ENCODE results near the gene CLCN5.

CLCN5 gene

DNA sequence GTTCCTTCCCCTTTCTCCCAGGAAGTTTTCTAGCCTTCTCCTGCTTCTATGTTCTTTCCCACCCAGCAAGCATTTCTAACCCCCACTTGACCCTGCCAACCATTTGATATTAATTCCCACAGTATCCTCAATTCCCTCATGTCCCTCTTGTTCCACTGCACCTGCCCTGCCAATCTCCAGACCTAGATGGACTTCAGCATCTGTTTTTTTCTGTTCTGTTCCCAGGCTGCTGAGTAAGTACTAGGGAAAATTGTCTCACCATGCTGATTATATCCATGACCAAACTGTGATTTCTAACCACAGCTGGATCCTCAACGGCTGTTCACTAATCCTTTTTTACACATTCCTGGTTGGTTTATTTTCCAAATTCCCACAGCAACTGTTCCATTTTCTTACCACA lies 37.7 kb downstream of the CLCN5 start:
- H3K4me3 ChIP-seq (ENCODE audit: low read length in 2 of 2): no peak overlapping the region
- H3K4me1 ChIP-seq (ENCODE audit: control insufficient read depth in 2 of 2, insufficient read depth in 2 of 2, low read length in 2 of 2): no peaks in the 10 kb centered on the region
- no peaks in the 10 kb centered on the region for H3K36me3 ChIP-seq (ENCODE audit: control insufficient read depth in 2 of 2, insufficient read depth in 2 of 2, low read length in 2 of 2)
- no peaks in the 10 kb centered on the region for H3K27me3 ChIP-seq (ENCODE audit: control insufficient read depth in 2 of 2, insufficient read depth in 2 of 2, low read length in 2 of 2)
- H3K9me3 ChIP-seq (ENCODE audit: control insufficient read depth in 2 of 2, low read length in 2 of 2): no peaks in the 10 kb centered on the region
- H3K9ac ChIP-seq (ENCODE audit: low read depth in 1 of 2, low read length in 2 of 2): no peak overlapping the region
- no peak overlapping the region for H3K27ac ChIP-seq (ENCODE audit: low read depth in 2 of 2, low read length in 2 of 2)

DNA sequence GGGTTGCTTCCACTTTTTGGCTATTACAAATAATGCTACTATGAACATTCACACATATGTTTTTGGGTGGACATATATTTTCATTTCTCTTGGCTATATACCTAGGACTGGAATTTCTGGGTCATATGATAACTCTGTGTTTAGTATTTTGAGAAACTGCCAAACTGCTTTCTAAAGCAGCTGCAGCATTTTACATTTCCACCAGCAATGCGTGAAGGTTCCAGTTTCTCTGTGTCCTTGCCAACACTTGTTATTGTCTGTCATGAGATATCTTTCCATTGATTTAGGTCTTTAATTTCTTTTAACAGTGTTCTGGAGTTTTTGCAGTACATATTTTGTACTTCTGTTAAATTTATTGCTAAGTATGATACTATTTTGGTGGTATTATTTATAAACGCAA lies 48.3 kb downstream of the CLCN5 start:
- no peak overlapping the region for H3K27ac ChIP-seq (ENCODE audit: low read depth in 2 of 2, low read length in 2 of 2)
- no peak overlapping the region for H3K9ac ChIP-seq (ENCODE audit: low read depth in 1 of 2, low read length in 2 of 2)
- H3K27me3 ChIP-seq (ENCODE audit: control insufficient read depth in 2 of 2, insufficient read depth in 2 of 2, low read length in 2 of 2): no peaks in the 10 kb centered on the region
- no peaks in the 10 kb centered on the region for H3K9me3 ChIP-seq (ENCODE audit: control insufficient read depth in 2 of 2, low read length in 2 of 2)
- H3K4me1 ChIP-seq (ENCODE audit: control insufficient read depth in 2 of 2, insufficient read depth in 2 of 2, low read length in 2 of 2): no peaks in the 10 kb centered on the region
- no peak overlapping the region for H3K4me3 ChIP-seq (ENCODE audit: low read length in 2 of 2)
- no peaks in the 10 kb centered on the region for H3K36me3 ChIP-seq (ENCODE audit: control insufficient read depth in 2 of 2, insufficient read depth in 2 of 2, low read length in 2 of 2)

DNA sequence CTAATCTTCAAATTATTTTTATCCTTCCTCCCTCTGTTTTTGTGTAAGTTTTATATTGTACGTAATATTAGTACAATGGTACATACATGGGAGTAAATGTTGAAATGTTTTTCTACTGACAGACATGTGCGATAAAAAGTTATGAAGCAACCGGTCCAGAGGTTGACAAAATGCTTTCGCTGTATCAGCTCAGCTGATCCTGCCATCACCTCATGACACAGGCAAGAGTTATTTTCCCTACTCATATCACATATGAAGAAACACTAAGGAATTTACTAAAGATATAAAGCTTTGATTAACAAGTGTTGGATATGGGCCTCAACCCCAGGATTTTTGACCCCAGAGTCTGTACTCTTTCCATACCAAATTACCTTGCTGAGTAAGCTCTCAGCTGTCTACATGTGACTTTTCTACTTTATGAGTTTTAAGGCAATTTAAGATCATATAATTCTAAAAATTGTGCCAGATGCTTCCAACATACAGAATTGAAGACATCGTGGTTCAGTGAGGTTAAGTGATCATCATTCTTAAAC lies 50.0 kb downstream of the CLCN5 start:
- Histone ChIP-seq H3K9ac (ENCODE audit: low read depth in 1 of 2, low read length in 2 of 2) (no peak overlapping the region), H3K27me3 (ENCODE audit: control insufficient read depth in 2 of 2, insufficient read depth in 2 of 2, low read length in 2 of 2) (no peaks in the 10 kb centered on the region), H3K9me3 (ENCODE audit: control insufficient read depth in 2 of 2, low read length in 2 of 2) (no peaks in the 10 kb centered on the region), H3K4me3 (ENCODE audit: low read length in 2 of 2) (no peak overlapping the region), H3K27ac (ENCODE audit: low read depth in 2 of 2, low read length in 2 of 2) (no peak overlapping the region), H3K36me3 (ENCODE audit: control insufficient read depth in 2 of 2, insufficient read depth in 2 of 2, low read length in 2 of 2) (no peaks in the 10 kb centered on the region), H3K4me1 (ENCODE audit: control insufficient read depth in 2 of 2, insufficient read depth in 2 of 2, low read length in 2 of 2) (no peaks in the 10 kb centered on the region)

DNA sequence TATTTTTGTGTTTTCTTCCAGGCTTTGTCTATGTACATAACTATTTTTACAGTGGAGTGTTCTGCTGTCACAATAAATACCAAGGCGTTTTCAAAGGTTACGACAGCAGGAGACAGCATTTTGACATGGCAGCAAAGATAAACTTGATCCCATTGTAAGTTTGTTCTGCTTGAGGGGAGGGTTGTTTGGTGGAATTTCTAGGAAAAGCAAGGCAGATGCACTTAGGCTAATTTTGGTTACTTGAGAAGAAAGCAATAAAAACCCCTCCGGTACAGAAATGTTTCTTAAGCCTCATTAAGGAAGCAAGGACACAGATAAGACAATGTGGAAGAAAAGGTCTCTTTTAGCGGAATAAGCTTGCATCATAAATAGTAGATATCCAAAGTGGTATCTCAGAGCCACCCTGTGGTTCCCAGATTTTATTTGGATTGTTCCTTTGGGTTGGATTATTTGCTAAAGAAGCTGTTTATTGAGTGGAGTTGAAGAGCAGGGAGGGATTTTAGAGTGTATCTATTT lies 54.3 kb downstream of the CLCN5 start:
- no peaks in the 10 kb centered on the region for H3K27me3 ChIP-seq (ENCODE audit: control insufficient read depth in 2 of 2, insufficient read depth in 2 of 2, low read length in 2 of 2)

DNA sequence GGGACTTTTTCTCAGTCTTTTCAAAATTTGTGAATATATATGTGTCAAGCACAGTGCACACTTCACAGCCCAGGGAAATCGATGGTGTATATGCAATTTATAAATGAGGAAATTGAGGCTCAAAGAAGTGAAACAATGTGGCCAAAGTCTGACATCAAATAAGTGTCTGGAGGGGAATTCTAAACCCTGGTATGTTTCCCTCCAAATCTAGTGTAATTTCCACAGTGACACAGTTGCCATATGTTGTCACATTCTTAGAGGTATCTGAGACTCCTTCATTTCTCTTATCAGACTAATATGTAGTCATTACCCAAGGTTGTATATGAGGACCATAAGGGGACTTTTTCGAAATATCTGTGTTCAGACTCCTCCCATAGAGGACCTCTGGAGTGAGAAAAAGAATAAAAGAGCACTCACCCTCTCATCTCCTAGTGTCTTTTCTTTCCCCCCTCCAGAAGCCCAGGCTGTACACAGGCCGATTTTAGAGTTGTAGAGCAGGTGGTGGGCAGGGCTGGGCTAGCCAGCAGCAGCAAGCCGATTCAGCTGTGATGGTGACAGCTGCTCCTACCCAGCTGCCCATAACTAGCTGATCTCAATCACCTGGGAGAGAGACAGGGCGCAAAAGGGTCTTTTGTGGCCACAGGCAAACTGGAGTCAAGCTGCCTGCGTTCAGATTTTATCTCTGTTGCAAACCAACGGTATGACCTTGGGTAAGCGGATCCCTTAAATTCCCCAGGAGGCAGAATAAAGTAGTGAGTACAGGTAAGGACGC lies 55.1 kb downstream of the CLCN5 start:
- no peak overlapping the region for H3K27ac ChIP-seq (ENCODE audit: low read depth in 2 of 2, low read length in 2 of 2)
- no peaks in the 10 kb centered on the region for H3K4me1 ChIP-seq (ENCODE audit: control insufficient read depth in 2 of 2, insufficient read depth in 2 of 2, low read length in 2 of 2)
- no peaks in the 10 kb centered on the region for H3K36me3 ChIP-seq (ENCODE audit: control insufficient read depth in 2 of 2, insufficient read depth in 2 of 2, low read length in 2 of 2)
- H3K9me3 ChIP-seq (ENCODE audit: control insufficient read depth in 2 of 2, low read length in 2 of 2): no peaks in the 10 kb centered on the region
- H3K27me3 ChIP-seq (ENCODE audit: control insufficient read depth in 2 of 2, insufficient read depth in 2 of 2, low read length in 2 of 2): no peaks in the 10 kb centered on the region
- no peak overlapping the region for H3K9ac ChIP-seq (ENCODE audit: low read depth in 1 of 2, low read length in 2 of 2)
- H3K4me3 ChIP-seq (ENCODE audit: low read length in 2 of 2): no peak overlapping the region

More for the DNA sequence above, 54.3 kb downstream of the CLCN5 start:
- no peaks in the 10 kb centered on the region for H3K4me1 ChIP-seq (ENCODE audit: control insufficient read depth in 2 of 2, insufficient read depth in 2 of 2, low read length in 2 of 2)
- H3K36me3 ChIP-seq (ENCODE audit: control insufficient read depth in 2 of 2, insufficient read depth in 2 of 2, low read length in 2 of 2): no peaks in the 10 kb centered on the region
- H3K4me3 ChIP-seq (ENCODE audit: low read length in 2 of 2): no peak overlapping the region
- H3K9ac ChIP-seq (ENCODE audit: low read depth in 1 of 2, low read length in 2 of 2): no peak overlapping the region
- H3K9me3 ChIP-seq (ENCODE audit: control insufficient read depth in 2 of 2, low read length in 2 of 2): no peaks in the 10 kb centered on the region
- H3K27ac ChIP-seq (ENCODE audit: low read depth in 2 of 2, low read length in 2 of 2): no peak overlapping the region

DNA sequence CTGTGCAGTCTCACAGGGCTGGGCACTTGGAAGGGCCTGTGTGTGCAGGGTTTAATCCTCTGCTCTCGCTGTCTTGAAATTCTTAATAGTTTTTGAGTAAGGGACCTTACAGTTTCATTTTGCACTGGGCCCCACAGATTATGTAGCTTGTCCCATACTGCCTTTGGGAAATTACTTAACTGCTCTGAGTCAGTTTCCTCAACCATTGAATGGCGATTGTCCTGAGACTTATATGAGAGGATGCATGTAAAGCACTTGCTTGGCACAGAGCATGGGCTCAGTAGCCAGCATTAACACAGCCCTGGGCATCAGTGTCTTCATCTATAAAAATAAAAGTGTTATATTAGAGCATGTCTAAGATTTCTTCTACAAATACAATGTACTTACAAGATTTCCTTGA lies 55.8 kb downstream of the CLCN5 start:
- Histone ChIP-seq H3K27me3 (ENCODE audit: control insufficient read depth in 2 of 2, insufficient read depth in 2 of 2, low read length in 2 of 2) (no peaks in the 10 kb centered on the region), H3K9me3 (ENCODE audit: control insufficient read depth in 2 of 2, low read length in 2 of 2) (no peaks in the 10 kb centered on the region), H3K27ac (ENCODE audit: low read depth in 2 of 2, low read length in 2 of 2) (no peak overlapping the region), H3K4me3 (ENCODE audit: low read length in 2 of 2) (no peak overlapping the region), H3K36me3 (ENCODE audit: control insufficient read depth in 2 of 2, insufficient read depth in 2 of 2, low read length in 2 of 2) (no peaks in the 10 kb centered on the region), H3K4me1 (ENCODE audit: control insufficient read depth in 2 of 2, insufficient read depth in 2 of 2, low read length in 2 of 2) (no peaks in the 10 kb centered on the region), H3K9ac (ENCODE audit: low read depth in 1 of 2, low read length in 2 of 2) (no peak overlapping the region)

DNA sequence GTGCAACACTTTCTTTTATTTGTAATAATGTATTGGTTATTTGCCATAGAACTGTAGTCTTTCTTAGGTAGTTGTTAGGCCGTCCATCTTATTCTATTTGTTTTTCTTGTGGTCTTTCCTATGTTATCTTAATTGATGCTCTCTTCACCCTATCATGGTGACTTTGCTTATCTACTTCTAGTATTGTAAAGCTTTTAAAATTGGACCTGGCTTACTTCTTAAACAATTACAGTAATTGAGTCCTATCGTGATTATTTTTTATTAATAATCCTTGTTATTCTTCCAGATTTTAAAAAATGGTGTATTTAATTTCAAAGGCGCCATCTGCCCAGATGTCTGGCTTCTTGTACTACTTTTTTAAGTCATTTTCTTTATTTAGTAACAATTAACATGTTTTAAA lies 63.7 kb downstream of the CLCN5 start:
- Histone ChIP-seq H3K4me3 (ENCODE audit: low read length in 2 of 2) (no peak overlapping the region), H3K9ac (ENCODE audit: low read depth in 1 of 2, low read length in 2 of 2) (no peak overlapping the region), H3K9me3 (ENCODE audit: control insufficient read depth in 2 of 2, low read length in 2 of 2) (no peaks in the 10 kb centered on the region), H3K4me1 (ENCODE audit: control insufficient read depth in 2 of 2, insufficient read depth in 2 of 2, low read length in 2 of 2) (peaks cover 0 to 2% of the 10 kb centered on the region in 2 donors), H3K27me3 (ENCODE audit: control insufficient read depth in 2 of 2, insufficient read depth in 2 of 2, low read length in 2 of 2) (no peaks in the 10 kb centered on the region), H3K27ac (ENCODE audit: low read depth in 2 of 2, low read length in 2 of 2) (no peak overlapping the region), H3K36me3 (ENCODE audit: control insufficient read depth in 2 of 2, insufficient read depth in 2 of 2, low read length in 2 of 2) (no peaks in the 10 kb centered on the region)

DNA sequence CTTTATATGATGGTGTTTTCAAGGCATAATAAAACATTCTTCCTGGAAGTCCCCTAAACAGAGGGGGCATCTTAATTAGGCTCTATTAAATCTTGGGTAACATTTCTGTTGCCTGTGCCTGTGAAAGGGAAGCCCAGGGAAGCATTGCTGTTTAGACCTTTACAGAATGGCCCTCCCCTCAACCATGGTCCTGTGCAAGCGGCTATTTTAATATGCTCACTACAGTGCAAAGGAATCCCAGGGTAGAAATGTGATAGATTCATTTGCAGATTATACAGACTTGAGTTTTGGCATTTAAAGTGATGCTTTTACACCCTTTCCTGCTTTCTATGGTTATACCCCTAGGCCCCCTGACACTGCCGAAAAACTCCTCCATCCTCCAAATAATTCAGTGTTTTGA lies 65.3 kb downstream of the CLCN5 start:
- Histone ChIP-seq H3K9ac (ENCODE audit: low read depth in 1 of 2, low read length in 2 of 2) (no peak overlapping the region), H3K4me1 (ENCODE audit: control insufficient read depth in 2 of 2, insufficient read depth in 2 of 2, low read length in 2 of 2) (peaks cover 0 to 2% of the 10 kb centered on the region in 2 donors), H3K36me3 (ENCODE audit: control insufficient read depth in 2 of 2, insufficient read depth in 2 of 2, low read length in 2 of 2) (no peaks in the 10 kb centered on the region), H3K27me3 (ENCODE audit: control insufficient read depth in 2 of 2, insufficient read depth in 2 of 2, low read length in 2 of 2) (no peaks in the 10 kb centered on the region), H3K4me3 (ENCODE audit: low read length in 2 of 2) (no peak overlapping the region), H3K27ac (ENCODE audit: low read depth in 2 of 2, low read length in 2 of 2) (no peak overlapping the region), H3K9me3 (ENCODE audit: control insufficient read depth in 2 of 2, low read length in 2 of 2) (no peaks in the 10 kb centered on the region)

DNA sequence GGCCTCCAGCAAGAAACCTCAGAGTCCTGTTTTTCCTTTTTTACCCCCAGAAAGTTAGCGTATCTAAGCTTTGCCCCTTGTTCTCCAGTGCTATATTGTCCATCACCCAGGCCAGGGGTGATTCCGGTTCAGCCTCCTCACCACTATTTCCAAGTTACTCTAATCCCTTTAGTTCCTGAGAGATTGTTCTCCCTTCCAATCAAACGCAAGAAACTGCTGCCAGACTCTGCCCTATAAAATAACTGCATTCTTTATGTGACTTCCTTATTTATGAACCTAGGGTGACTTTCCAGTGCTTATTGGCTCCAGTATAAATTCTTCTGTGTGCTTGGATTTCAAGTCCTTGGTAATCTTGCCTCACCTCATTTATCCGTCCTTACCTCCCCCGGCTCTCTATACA lies 65.7 kb downstream of the CLCN5 start:
- no peaks in the 10 kb centered on the region for H3K9me3 ChIP-seq (ENCODE audit: control insufficient read depth in 2 of 2, low read length in 2 of 2)
- no peaks in the 10 kb centered on the region for H3K27me3 ChIP-seq (ENCODE audit: control insufficient read depth in 2 of 2, insufficient read depth in 2 of 2, low read length in 2 of 2)
- H3K36me3 ChIP-seq (ENCODE audit: control insufficient read depth in 2 of 2, insufficient read depth in 2 of 2, low read length in 2 of 2): no peaks in the 10 kb centered on the region
- no peak overlapping the region for H3K27ac ChIP-seq (ENCODE audit: low read depth in 2 of 2, low read length in 2 of 2)
- no peak overlapping the region for H3K9ac ChIP-seq (ENCODE audit: low read depth in 1 of 2, low read length in 2 of 2)
- peaks cover 0 to 2% of the 10 kb centered on the region in 2 donors for H3K4me1 ChIP-seq (ENCODE audit: control insufficient read depth in 2 of 2, insufficient read depth in 2 of 2, low read length in 2 of 2)
- no peak overlapping the region for H3K4me3 ChIP-seq (ENCODE audit: low read length in 2 of 2)

DNA sequence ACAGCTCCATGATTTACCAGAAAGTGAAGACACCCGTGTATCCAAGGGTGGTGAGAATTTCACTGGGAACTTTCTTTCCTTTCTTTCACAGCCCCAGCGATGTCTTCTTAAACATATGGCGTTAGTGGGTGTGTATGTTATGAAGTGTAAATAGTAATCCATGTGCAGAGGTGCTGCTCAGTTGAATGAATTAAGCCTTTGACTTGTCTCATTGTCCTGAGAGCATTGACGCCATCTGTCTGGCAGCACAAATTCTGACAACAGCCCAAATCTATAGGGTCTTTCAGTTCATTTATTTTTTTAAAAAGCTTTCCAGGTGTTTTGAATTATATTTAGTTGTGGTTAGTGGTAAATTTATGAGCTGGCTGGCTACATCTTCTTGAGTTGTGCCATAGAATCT lies 69.4 kb downstream of the CLCN5 start:
- no peaks in the 10 kb centered on the region for H3K36me3 ChIP-seq (ENCODE audit: control insufficient read depth in 2 of 2, insufficient read depth in 2 of 2, low read length in 2 of 2)
- no peak overlapping the region for H3K4me3 ChIP-seq (ENCODE audit: low read length in 2 of 2)
- no peak overlapping the region for H3K9ac ChIP-seq (ENCODE audit: low read depth in 1 of 2, low read length in 2 of 2)
- H3K27ac ChIP-seq (ENCODE audit: low read depth in 2 of 2, low read length in 2 of 2): no peak overlapping the region
- no peaks in the 10 kb centered on the region for H3K9me3 ChIP-seq (ENCODE audit: control insufficient read depth in 2 of 2, low read length in 2 of 2)
- H3K4me1 ChIP-seq (ENCODE audit: control insufficient read depth in 2 of 2, insufficient read depth in 2 of 2, low read length in 2 of 2): peaks cover 0 to 2% of the 10 kb centered on the region in 2 donors
- H3K27me3 ChIP-seq (ENCODE audit: control insufficient read depth in 2 of 2, insufficient read depth in 2 of 2, low read length in 2 of 2): no peaks in the 10 kb centered on the region

All from mucosa of rectum (tissue), 2 donors.